Raji (cell line): ENCODE results near the gene SCNM1.
A peak's percentile ranks its signal among the peaks of the same experiment; 100 is the strongest.

ENCODE experiments used
- POLR2A ChIP-seq: IDR thresholded peaks from 2 replicates; pipeline ENCODE4 v1.6.1; 2011; ENCODE audit warnings: low read depth, low read length, control low read depth; ENCODE audit not compliant: insufficient read depth

SCNM1 gene

DNA sequence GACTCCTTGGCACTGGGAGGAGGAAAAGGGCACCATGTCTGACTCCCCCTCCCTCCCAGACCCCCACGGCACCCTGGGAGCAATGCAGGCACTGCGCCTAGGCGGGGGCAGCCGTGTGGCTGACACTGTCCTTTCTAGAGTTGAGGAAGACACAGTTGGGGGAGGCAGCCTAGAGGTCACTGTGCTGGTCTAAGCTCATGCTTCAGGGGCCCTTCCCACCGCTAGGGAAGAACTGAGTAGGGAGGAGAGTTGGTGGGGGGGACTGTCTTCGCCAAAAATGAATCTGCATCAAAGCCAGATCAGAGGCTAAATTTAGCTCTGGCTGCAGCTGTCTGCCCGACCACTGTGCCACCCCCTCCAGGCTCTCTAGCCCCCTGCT lies 22.9 kb upstream of the SCNM1 start:
- no peak for TF ChIP-seq POLR2A

GRCh38 chr1:151143986-151144385 lies 22.0 kb upstream of the SCNM1 start:
- TF ChIP-seq POLR2A: no peak

- TF ChIP-seq POLR2A: no peak
These were observed 21.3 kb upstream of the SCNM1 start for GRCh38 chr1:151144474-151145303.

DNA sequence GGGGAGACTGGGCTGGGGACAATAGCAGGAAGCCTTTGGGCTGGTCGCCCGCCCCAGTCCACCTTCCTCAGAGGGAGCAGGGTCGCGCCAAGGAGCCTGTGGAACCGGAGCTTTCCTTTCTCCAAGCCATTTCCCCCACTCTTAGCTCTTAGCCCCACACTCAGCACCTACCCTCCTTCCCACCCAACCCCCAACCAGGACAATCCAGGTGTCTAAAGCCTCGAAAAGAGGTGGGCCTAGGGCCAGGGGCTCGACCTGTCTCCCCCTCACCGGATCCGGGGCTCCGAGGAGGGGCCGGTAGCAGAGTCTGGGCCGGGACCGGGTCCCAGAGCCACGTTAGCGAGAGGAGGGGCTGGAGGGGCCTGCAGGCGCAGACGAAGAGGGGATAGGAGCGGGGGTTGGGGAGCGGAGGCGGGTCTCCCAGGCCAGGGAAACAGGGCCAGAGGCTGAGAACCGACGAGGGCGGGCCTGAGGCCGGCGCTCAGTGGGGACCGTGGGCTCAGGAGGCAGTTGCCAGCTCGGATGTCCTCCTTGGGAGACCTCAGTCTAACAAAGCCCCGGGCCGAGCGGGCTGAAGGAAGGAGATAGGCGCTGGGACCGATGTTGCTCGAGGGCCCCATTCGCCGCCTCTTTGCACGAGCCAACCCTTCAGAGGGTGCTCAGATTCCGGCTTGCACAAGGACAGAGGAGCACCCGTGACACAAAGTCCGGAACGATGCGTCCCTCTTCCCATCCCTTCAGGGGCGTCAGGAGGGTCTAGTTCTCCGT lies 20.5 kb upstream of the SCNM1 start:
- no peak for TF ChIP-seq POLR2A

GRCh38 chr1:151146072-151146411 lies 19.9 kb upstream of the SCNM1 start:
- TF ChIP-seq POLR2A: no peak

- TF ChIP-seq POLR2A: no peak
These were observed 19.4 kb upstream of the SCNM1 start, which contains the start of gene SEMA6C for GRCh38 chr1:151146412-151147131. SEMA6C (minus strand) TSS chr1:151146631; CDS start chr1:151142621, 4,010 bp downstream.

GRCh38 chr1:151147132-151147503 lies 18.8 kb upstream of the SCNM1 start:
- TF ChIP-seq POLR2A: no peak

- no peak for TF ChIP-seq POLR2A
These were observed 18.3 kb upstream of the SCNM1 start for GRCh38 chr1:151147665-151148064.

GRCh38 chr1:151156515-151156819 lies 9.5 kb upstream of the SCNM1 start, which contains the start of gene TNFAIP8L2:
TNFAIP8L2 (plus strand) TSS chr1:151156649; CDS start chr1:151158698, 2,049 bp downstream.
- TF ChIP-seq POLR2A: peak; percentile 44; the same call in 1 of the 2 replicates

- no peak for TF ChIP-seq POLR2A
These were observed 8.8 kb upstream of the SCNM1 start for GRCh38 chr1:151157067-151157531.

GRCh38 chr1:151158326-151158725 lies 7.6 kb upstream of the SCNM1 start:
- TF ChIP-seq POLR2A: no peak

GRCh38 chr1:151158751-151159251 lies 7.1 kb upstream of the SCNM1 start:
- TF ChIP-seq POLR2A: no peak

DNA sequence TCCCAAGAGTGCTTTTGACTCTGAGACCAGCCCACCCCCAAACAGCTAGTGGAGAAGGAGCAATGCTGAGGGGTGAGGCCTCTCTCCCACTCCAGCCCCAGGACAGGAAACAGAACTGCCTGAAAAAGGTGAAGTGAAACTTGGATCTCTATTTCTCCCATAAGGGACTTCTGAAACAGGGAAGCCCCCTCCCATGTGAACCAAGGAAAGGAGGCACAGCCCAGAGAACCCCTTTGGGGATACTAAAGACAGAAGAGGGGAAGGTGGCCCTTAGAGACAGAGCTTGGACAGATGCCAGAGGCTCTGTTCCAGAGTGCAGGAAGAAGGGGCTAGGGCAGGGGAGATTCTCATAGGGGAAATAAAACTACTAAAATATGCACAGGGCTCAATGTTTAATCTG lies 6.6 kb upstream of the SCNM1 start:
- no peak for TF ChIP-seq POLR2A

GRCh38 chr1:151164732-151165280 lies 1.1 kb upstream of the SCNM1 start:
- no peak for TF ChIP-seq POLR2A

- no peak for TF ChIP-seq POLR2A
These were observed 635 bp upstream of the SCNM1 start for GRCh38 chr1:151165281-151165737.

DNA sequence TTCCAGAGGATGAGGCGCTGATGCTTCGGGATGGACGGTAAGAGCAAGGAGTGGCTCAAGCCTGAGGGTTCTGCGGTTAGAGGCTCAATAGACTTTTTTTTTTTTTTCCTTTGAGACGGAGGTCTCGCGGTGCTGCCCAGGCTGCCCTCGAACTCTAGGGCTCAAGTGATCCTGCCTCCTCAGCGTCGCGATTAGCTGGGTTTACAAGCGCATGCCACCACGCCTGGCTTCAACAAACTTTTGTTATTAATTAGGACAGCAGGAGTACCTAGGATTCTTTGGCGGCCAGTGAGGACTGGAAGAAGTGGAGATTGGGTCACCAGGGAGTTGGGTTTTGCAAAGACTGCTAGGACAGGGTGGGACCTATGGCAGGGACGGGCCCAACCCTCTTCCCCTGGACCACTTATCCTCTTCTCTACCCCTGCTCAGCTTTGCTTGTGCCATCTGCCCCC lies 587 bp downstream of the SCNM1 start:
- TF ChIP-seq POLR2A: no peak

DNA sequence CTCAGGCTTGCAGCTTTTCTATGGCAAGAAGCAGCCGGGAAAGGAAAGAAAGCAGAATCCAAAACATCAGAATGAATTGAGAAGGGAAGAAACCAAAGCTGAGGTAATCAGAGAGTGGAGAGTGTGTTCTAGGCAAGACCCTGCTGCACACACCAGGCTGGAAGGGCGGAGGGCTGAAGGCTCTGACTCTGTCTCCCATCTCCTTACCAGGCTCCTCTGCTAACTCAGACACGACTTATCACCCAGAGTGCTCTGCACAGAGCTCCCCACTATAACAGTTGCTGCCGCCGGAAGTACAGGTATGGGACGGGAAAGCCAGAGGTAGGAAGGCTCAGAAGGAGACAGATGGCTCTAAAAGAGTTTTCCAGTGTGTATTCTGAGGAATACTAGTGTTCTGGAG lies 1.2 kb downstream of the SCNM1 start:
- no peak for TF ChIP-seq POLR2A
